ENCODE measurements around the gene ATG12. TPM values are rescaled to one million over a fixed set of nuclear protein-coding genes. Genes with fewer than 3 reads are reported as not detected.

The ATG12 gene
- total and polyA plus RNA-seq, 2 of the 8 experiments (the other 6 are each of a cell fraction or from before 2014, with no cell fraction given) = 23.8 to 49.3 TPM

- Histone ChIP-seq H3K4me3 (ENCODE audit: extremely low read depth in 1 of 4, insufficient read depth in 2 of 4, low read depth in 3 of 4, low read length in 4 of 4) (peak overlapping the region in 1 of 4 experiments; percentile 82; a peak in 2 of 8 replicates), H2BK5ac (ENCODE audit: low read depth, low read length) (no peak overlapping the region), H3K56ac (replicated peaks; ENCODE audit: insufficient read length, low read depth, low read length) (no peak overlapping the region), H4K8ac (ENCODE audit: extremely low read depth, insufficient read depth, low read length) (no peak overlapping the region), H4K5ac (ENCODE audit: insufficient read length, low read depth, low read length) (no peak overlapping the region), H3K27ac (ENCODE audit: low read depth, low read length) (no peak overlapping the region), H3K36me3 (ENCODE audit: control insufficient read depth in 2 of 4, insufficient read depth in 4 of 4, low read length in 3 of 4) (peaks cover 2 to 29% (median 20%) of the 10 kb centered on the region in 4 experiments; a peak in 6 of 8 replicates), H2BK15ac (ENCODE audit: low read length) (no peak overlapping the region), H3K18ac (ENCODE audit: extremely low read depth, low read length) (no peak overlapping the region), H3K23me2 (ENCODE audit: low read depth, low read length) (peaks cover 5% of the 10 kb centered on the region; the same call in 1 of the 2 replicates), H3K4ac (replicated peaks; ENCODE audit: insufficient read length, low read depth, low read length) (no peak overlapping the region), H3K4me2 (ENCODE audit: insufficient read depth in 1 of 2, low read depth in 2 of 2, low read length in 2 of 2) (peak overlapping the region in 1 of 2 experiments; percentile 32; a peak in 1 of 4 replicates), H3K79me1 (ENCODE audit: low read depth, low read length) (0 out of 2 replicates have a peak, but pooled peaks cover 2% of the 10 kb centered on the region), H3K9me3 (ENCODE audit: insufficient read depth in 2 of 2, low read depth in 1 of 2, low read length in 1 of 2) (no peaks in the 10 kb centered on the region), H3K23ac (ENCODE audit: insufficient read length) (no peak overlapping the region), H4K91ac (replicated peaks; ENCODE audit: insufficient read length, low read length) (no peak overlapping the region), H3K4me1 (replicated peaks in 1 of 4; ENCODE audit: control insufficient read depth in 3 of 4, insufficient read depth in 4 of 4, low read length in 3 of 4) (peaks cover 0 to 3% (median 1%) of the 10 kb centered on the region in 4 experiments; a peak in 2 of 7 replicates), H3K14ac (ENCODE audit: insufficient read length) (no peak overlapping the region), H2BK20ac (ENCODE audit: low read length) (no peak overlapping the region), H2AK5ac (ENCODE audit: low read depth, low read length) (no peak overlapping the region), H2BK120ac (replicated peaks; ENCODE audit: low read depth, low read length) (no peak overlapping the region), H3K27me3 (replicated peaks in 1 of 4; ENCODE audit: control insufficient read depth in 3 of 4, extremely low read depth in 1 of 4, insufficient read depth in 3 of 4, low read length in 3 of 4) (no peaks in the 10 kb centered on the region), H2AFZ (ENCODE audit: low read length) (no peak overlapping the region), H3K9ac (replicated peaks in 1 of 4; ENCODE audit: extremely low read depth in 1 of 4, low read depth in 3 of 4, low read length in 3 of 4) (no peak overlapping the region), H4K20me1 (replicated peaks in 1 of 2; ENCODE audit: control insufficient read depth in 1 of 2, insufficient read depth in 2 of 2, low read length in 2 of 2) (peaks cover 7 to 12% of the 10 kb centered on the region in 2 experiments), H3K79me2 (ENCODE audit: control insufficient read depth in 1 of 2, insufficient read depth in 2 of 2, low read length in 2 of 2) (peaks cover 3 to 59% of the 10 kb centered on the region in 2 experiments; a peak in 3 of 4 replicates), H2BK12ac (ENCODE audit: low read depth, low read length) (no peak overlapping the region)
- CTCF ChIA-PET (ENCODE audit: partially characterized antibody) = interaction anchor here (0.6 to 3.4 kb wide), 29 partner anchors 10 to 533 kb away, joined by 3 to 26 read pairs (median 3); partner anchors contain the start of gene CDO1
- DNase-seq (ENCODE audit: low read depth in 1 of 2, low spot score in 2 of 2) (no peak), FAIRE-seq (no peak)
- WGBS, 2 experiments (ENCODE audit: extremely low coverage in 1 of 2, insufficient coverage in 1 of 2, insufficient read length in 1 of 2, insufficient replicate concordance in 2 of 2, low coverage in 1 of 2, low lambda C conversion rate in 2 of 2, missing lambda C conversion rate in 1 of 2) = 74% methylated on average over 10 of the region's 10 CpGs; no CpG with 5 or more reads in 1 of the 2 experiments
- TF ChIP-seq RXRA (IDR thresholded peaks at IDR 0.05; ENCODE audit: insufficient read depth, low read depth, low read length) = no peak
- peak in 2 of 3 experiments; percentile 24 to 48; a peak in 2 of 4 replicates for TF ChIP-seq CTCF (IDR thresholded peaks at IDR 0.05; ENCODE audit: control extremely low read depth in 1 of 3, insufficient read depth in 1 of 3, low read depth in 1 of 3, low read length in 3 of 3)
- TF ChIP-seq RAD21 (IDR thresholded peaks at IDR 0.05 in 1 of 2, conservative IDR thresholded peaks at IDR 0.05 in 1 of 2; ENCODE audit: low read depth in 2 of 2, low read length in 2 of 2) = peak; percentile 58 to 62
- POLR2A ChIA-PET (ENCODE audit: partially characterized antibody) = interaction anchor here (1.4 to 3.5 kb wide), 3 partner anchors 20 to 214 kb away, joined by 3 to 11 read pairs (median 11); partner anchors contain the start of genes CDO1 and TMED7
Observed at GRCh38 chr5:115838885-115839518, 2.4 kb downstream of the ATG12 start.
